H9 (cell line): ENCODE measurements around the gene SEMA5A. TPM values are rescaled to one million over a fixed set of nuclear protein-coding genes. Genes with fewer than 3 reads are reported as not detected.

Experiments
- DNase-seq: peaks from one replicate; pipeline ENCODE4 v3.0.0-alpha.2; 2017
- H2AFZ ChIP-seq: one replicate; pipeline ENCODE4 v1.6.1; 2013; ENCODE audit warnings: mild to moderate bottlenecking, low read length, control low read depth, moderate library complexity
- H2AK5ac ChIP-seq: 2 replicates; pipeline ENCODE4 v1.6.1; 2013; ENCODE audit warnings: low read length, control low read depth, mixed read lengths; ENCODE audit not compliant: insufficient read length
- H2BK120ac ChIP-seq: one replicate; pipeline ENCODE4 v1.6.1; 2013; ENCODE audit warnings: low read depth, mild to moderate bottlenecking, low read length, control low read depth, inconsistent platforms; ENCODE audit not compliant: poor library complexity, severe bottlenecking
- H2BK12ac ChIP-seq: 2 replicates; pipeline ENCODE4 v1.6.1; 2013; ENCODE audit warnings: low read length, control low read depth, mixed read lengths, low read depth; ENCODE audit not compliant: insufficient read length
- H2BK15ac ChIP-seq: 2 replicates; pipeline ENCODE4 v1.6.1; 2013; ENCODE audit warnings: low read depth, low read length, control low read depth
- H2BK20ac ChIP-seq: one replicate; pipeline ENCODE4 v1.6.1; 2013; ENCODE audit warnings: low read depth, mild to moderate bottlenecking, low read length, control low read depth, inconsistent platforms; ENCODE audit not compliant: poor library complexity, severe bottlenecking
- H2BK5ac ChIP-seq: 2 replicates; pipeline ENCODE4 v1.6.1; 2013; ENCODE audit warnings: low read length, control low read depth, mixed read lengths; ENCODE audit not compliant: insufficient read length
- H3K14ac ChIP-seq: 2 replicates; pipeline ENCODE4 v1.6.1; 2013; ENCODE audit warnings: low read length, control low read depth; ENCODE audit not compliant: insufficient read depth
- H3K18ac ChIP-seq: 2 replicates; pipeline ENCODE4 v1.6.1; 2013; ENCODE audit warnings: low read depth, mild to moderate bottlenecking, mixed read lengths, low read length, control low read depth; ENCODE audit not compliant: insufficient read length
- H3K23ac ChIP-seq: 2 replicates; pipeline ENCODE4 v1.6.1; 2013; ENCODE audit warnings: low read length, control low read depth, mixed read lengths, low read depth; ENCODE audit not compliant: insufficient read length
- H3K23me2 ChIP-seq: 2 replicates; pipeline ENCODE4 v1.6.1; 2013; ENCODE audit warnings: low read depth, mild to moderate bottlenecking, mixed read lengths, low read length, control low read depth; ENCODE audit not compliant: insufficient read length, poor library complexity, severe bottlenecking
- H3K27ac ChIP-seq: 2 replicates; pipeline ENCODE4 v1.5.1; 2013; ENCODE audit warnings: low read length, control low read depth, mixed read lengths, low read depth; ENCODE audit not compliant: insufficient read length
- H3K27me3 ChIP-seq: 2 replicates; pipeline ENCODE4 v1.6.1; 2013; ENCODE audit warnings: low read length, control low read depth, inconsistent platforms; ENCODE audit not compliant: insufficient read depth
- H3K4ac ChIP-seq: 2 replicates; pipeline ENCODE4 v1.6.1; 2013; ENCODE audit warnings: low read depth, mild to moderate bottlenecking, control low read depth, inconsistent platforms, low read length, moderate library complexity
- H3K4me1 ChIP-seq: 2 replicates; pipeline ENCODE4 v1.6.1; 2013; ENCODE audit warnings: low read length, control low read depth, inconsistent platforms; ENCODE audit not compliant: insufficient read depth
- H3K4me2 ChIP-seq: 2 replicates; pipeline ENCODE4 v1.6.1; 2013; ENCODE audit warnings: low read length, control low read depth, mixed read lengths; ENCODE audit not compliant: insufficient read length, insufficient read depth
- H3K56ac ChIP-seq: 2 replicates; pipeline ENCODE4 v1.6.1; 2013; ENCODE audit warnings: low read depth, mild to moderate bottlenecking, mixed read lengths, low read length, control low read depth; ENCODE audit not compliant: insufficient read length
- H3K79me1 ChIP-seq: 2 replicates; pipeline ENCODE4 v1.6.1; 2013; ENCODE audit warnings: low read depth, mild to moderate bottlenecking, moderate library complexity, low read length, control low read depth, inconsistent platforms; ENCODE audit not compliant: insufficient read depth, poor library complexity, severe bottlenecking
- H3K79me2 ChIP-seq: 2 replicates; pipeline ENCODE4 v1.6.1; 2013; ENCODE audit warnings: low read length, control low read depth, inconsistent platforms; ENCODE audit not compliant: insufficient read depth
- H3K9ac ChIP-seq: 2 replicates; pipeline ENCODE4 v1.6.1; 2013; ENCODE audit warnings: low read length, control low read depth, mixed read lengths; ENCODE audit not compliant: insufficient read length; ENCODE audit errors: extremely low read depth
- H3K9me3 ChIP-seq: one replicate; pipeline ENCODE4 v1.6.1; 2013; ENCODE audit warnings: low read depth, low read length, inconsistent platforms; ENCODE audit not compliant: control insufficient read depth
- H3T11ph ChIP-seq: one replicate; pipeline ENCODE4 v1.6.1; 2013; ENCODE audit warnings: mild to moderate bottlenecking, low read length, control low read depth, inconsistent platforms
- H4K20me1 ChIP-seq: one replicate; pipeline ENCODE4 v1.6.1; 2013; ENCODE audit not compliant: control insufficient read depth, insufficient read length, insufficient read depth
- H4K5ac ChIP-seq: 2 replicates; pipeline ENCODE4 v1.6.1; 2013; ENCODE audit warnings: low read depth, mild to moderate bottlenecking, mixed read lengths, low read length, control low read depth; ENCODE audit not compliant: insufficient read length
- H4K8ac ChIP-seq: replicated peaks from 2 replicates; pipeline ENCODE4 v1.6.1; 2013; ENCODE audit warnings: low read length, control low read depth, mixed read lengths, low read depth; ENCODE audit not compliant: insufficient read length
- H4K91ac ChIP-seq: 2 replicates; pipeline ENCODE4 v1.6.1; 2013; ENCODE audit warnings: low read depth, mild to moderate bottlenecking, moderate library complexity, mixed read lengths, low read length, control low read depth; ENCODE audit not compliant: insufficient read length
- H3K27ac Mint-ChIP-seq, 3 experiments: 2 replicates in 2 of 3; 3 replicates in 1 of 3; pipeline ENCODE4 v1.8.0; 2020 to 2021; ENCODE audit warnings: mixed read lengths in 3 of 3, mild to moderate bottlenecking in 1 of 3, moderate library complexity in 1 of 3
- H3K27me3 Mint-ChIP-seq: 2 replicates; pipeline ENCODE4 v1.8.0; 2021; ENCODE audit warnings: low read depth, mild to moderate bottlenecking, moderate library complexity, mixed read lengths
- H3K36me3 Mint-ChIP-seq, 3 experiments: 2 replicates in 2 of 3; 3 replicates in 1 of 3; pipeline ENCODE4 v1.8.0; 2020 to 2021; ENCODE audit warnings: low read depth in 3 of 3, mixed read lengths in 3 of 3; ENCODE audit not compliant: insufficient read depth in 1 of 3
- H3K4me1 Mint-ChIP-seq, 2 experiments: 2 replicates each; pipeline ENCODE4 v1.8.0; 2020; ENCODE audit warnings: mixed read lengths in 2 of 2
- H3K4me3 Mint-ChIP-seq, 2 experiments: 2 replicates in 1 of 2; 3 replicates in 1 of 2; pipeline ENCODE4 v1.8.0; 2020 to 2021; ENCODE audit warnings: mild to moderate bottlenecking in 2 of 2, mixed read lengths in 2 of 2, moderate library complexity in 1 of 2
- H3K9me3 Mint-ChIP-seq, 2 experiments: 2 replicates in 1 of 2; 3 replicates in 1 of 2; pipeline ENCODE4 v1.8.0; 2020; ENCODE audit warnings: mild to moderate bottlenecking in 2 of 2, mixed read lengths in 2 of 2, moderate library complexity in 1 of 2
- CTCF ChIP-seq: fragments of 200-600 bp; sonication (generic); conservative IDR thresholded peaks from 3 replicates; pipeline ENCODE4 v1.8.0; 2021; ENCODE audit warnings: antibody characterized with exemption, mild to moderate bottlenecking
- WGBS: extraction: QIAGEN DNeasy Blood & Tissue Kit; methylation state at CpG from one replicate; pipeline ENCODE4 v1.1.7; 2013; ENCODE audit warnings: missing lambda C conversion rate, low lambda C conversion rate, mixed read lengths; ENCODE audit not compliant: insufficient read length; ENCODE audit errors: extremely low coverage; 5-methylcytosine and 5-hydroxymethylcytosine counted together
- total RNA-seq: library from RNA; stranded (reverse); gene quantifications from 2 replicates; pipeline ENCODE4 v1.2.1, GENCODE V29; 2021

SEMA5A gene
- total RNA-seq, 1 experiment from 2014 or later, result 4.3 TPM

GRCh38 chr5:9231842-9232241 lies 314.0 kb downstream of the SEMA5A start:
- Mint-ChIP-seq H3K4me3 (no peak overlapping the region), H3K36me3 (peaks cover 2 to 9% (median 3%) of the 10 kb centered on the region in 3 experiments; a peak in 5 of 7 replicates), H3K4me1 (peaks cover 8 to 13% of the 10 kb centered on the region in 2 experiments; a peak in 3 of 4 replicates), H3K27ac (no peak overlapping the region), H3K9me3 (peaks cover 0 to 5% of the 10 kb centered on the region in 2 experiments; a peak in 4 of 5 replicates), H3K27me3 (no peaks in the 10 kb centered on the region; the same call in 1 of the 2 replicates)
- no peak overlapping the region for H4K91ac ChIP-seq
- H3K4me1 ChIP-seq, result no peaks in the 10 kb centered on the region
- no peak overlapping the region for H3K9ac ChIP-seq
- H3K14ac ChIP-seq, result no peak overlapping the region
- no peak overlapping the region for H2BK12ac ChIP-seq
- H3K4ac ChIP-seq, result no peak overlapping the region
- no peaks in the 10 kb centered on the region for H3K79me2 ChIP-seq
- no peak overlapping the region for H2BK15ac ChIP-seq
- no peak overlapping the region for H3K18ac ChIP-seq
- no peak overlapping the region for H3K27ac ChIP-seq
- H3K4me2 ChIP-seq, result no peak overlapping the region
- H3K9me3 ChIP-seq, result no peaks in the 10 kb centered on the region
- no peak overlapping the region for H3T11ph ChIP-seq
- H4K20me1 ChIP-seq, result no peaks in the 10 kb centered on the region
- no peak overlapping the region for H3K23ac ChIP-seq
- H4K5ac ChIP-seq, result no peak overlapping the region
- no peak overlapping the region for H2AK5ac ChIP-seq
- H3K79me1 ChIP-seq, result no peaks in the 10 kb centered on the region
- no peak for DNase-seq
- no peak for TF ChIP-seq CTCF
- no peak overlapping the region for H2BK20ac ChIP-seq
- H3K23me2 ChIP-seq, result no peaks in the 10 kb centered on the region
- H2BK5ac ChIP-seq, result no peak overlapping the region
- H3K27me3 ChIP-seq, result no peaks in the 10 kb centered on the region
- H2AFZ ChIP-seq, result no peak overlapping the region
- no CpG with 5 or more reads among the region's 2 CpGs for WGBS
- no peak overlapping the region for H3K56ac ChIP-seq
- H4K8ac ChIP-seq, result no peak overlapping the region
- no peak overlapping the region for H2BK120ac ChIP-seq
